ENCODE results near the gene CYFIP1.

DNA sequence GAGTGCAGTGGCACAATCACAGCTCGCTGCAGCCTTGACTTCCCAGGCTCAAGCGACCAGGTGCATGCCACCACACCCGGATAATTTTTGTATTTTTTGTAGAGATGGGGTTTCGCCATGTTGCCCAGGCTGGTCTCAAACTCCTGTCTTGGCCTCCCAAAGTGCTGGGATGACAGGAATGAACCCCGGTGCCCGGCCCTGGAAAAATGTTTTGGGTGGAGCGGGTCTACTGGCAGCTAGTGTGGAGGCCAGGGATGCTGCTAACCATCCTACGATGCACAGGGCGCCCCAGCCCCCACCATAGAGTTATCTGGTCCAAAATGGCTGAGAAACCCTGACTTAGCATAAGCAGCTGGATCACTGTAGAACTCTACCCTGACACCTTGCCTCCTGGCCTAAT lies 106.3 kb downstream of the CYFIP1 start:
- TF ChIP-seq SRF (IDR thresholded peaks at IDR 0.05; ENCODE audit: low read depth in 2 of 2, low read length in 2 of 2) (no peak), IKZF1 (conservative IDR thresholded peaks at IDR 0.05) (no peak)
- TF ChIP-seq, protein P1, sequence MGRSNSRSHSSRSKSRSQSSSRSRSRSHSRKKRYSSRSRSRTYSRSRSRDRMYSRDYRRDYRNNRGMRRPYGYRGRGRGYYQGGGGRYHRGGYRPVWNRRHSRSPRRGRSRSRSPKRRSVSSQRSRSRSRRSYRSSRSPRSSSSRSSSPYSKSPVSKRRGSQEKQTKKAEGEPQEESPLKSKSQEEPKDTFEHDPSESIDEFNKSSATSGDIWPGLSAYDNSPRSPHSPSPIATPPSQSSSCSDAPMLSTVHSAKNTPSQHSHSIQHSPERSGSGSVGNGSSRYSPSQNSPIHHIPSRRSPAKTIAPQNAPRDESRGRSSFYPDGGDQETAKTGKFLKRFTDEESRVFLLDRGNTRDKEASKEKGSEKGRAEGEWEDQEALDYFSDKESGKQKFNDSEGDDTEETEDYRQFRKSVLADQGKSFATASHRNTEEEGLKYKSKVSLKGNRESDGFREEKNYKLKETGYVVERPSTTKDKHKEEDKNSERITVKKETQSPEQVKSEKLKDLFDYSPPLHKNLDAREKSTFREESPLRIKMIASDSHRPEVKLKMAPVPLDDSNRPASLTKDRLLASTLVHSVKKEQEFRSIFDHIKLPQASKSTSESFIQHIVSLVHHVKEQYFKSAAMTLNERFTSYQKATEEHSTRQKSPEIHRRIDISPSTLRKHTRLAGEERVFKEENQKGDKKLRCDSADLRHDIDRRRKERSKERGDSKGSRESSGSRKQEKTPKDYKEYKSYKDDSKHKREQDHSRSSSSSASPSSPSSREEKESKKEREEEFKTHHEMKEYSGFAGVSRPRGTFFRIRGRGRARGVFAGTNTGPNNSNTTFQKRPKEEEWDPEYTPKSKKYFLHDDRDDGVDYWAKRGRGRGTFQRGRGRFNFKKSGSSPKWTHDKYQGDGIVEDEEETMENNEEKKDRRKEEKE (IDR thresholded peaks at IDR 0.05), result no peak
- TF ChIP-seq, protein P2, sequence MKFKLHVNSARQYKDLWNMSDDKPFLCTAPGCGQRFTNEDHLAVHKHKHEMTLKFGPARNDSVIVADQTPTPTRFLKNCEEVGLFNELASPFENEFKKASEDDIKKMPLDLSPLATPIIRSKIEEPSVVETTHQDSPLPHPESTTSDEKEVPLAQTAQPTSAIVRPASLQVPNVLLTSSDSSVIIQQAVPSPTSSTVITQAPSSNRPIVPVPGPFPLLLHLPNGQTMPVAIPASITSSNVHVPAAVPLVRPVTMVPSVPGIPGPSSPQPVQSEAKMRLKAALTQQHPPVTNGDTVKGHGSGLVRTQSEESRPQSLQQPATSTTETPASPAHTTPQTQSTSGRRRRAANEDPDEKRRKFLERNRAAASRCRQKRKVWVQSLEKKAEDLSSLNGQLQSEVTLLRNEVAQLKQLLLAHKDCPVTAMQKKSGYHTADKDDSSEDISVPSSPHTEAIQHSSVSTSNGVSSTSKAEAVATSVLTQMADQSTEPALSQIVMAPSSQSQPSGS (IDR thresholded peaks at IDR 0.05; ENCODE audit: low read length), result no peak
- TF ChIP-seq, protein P3, sequence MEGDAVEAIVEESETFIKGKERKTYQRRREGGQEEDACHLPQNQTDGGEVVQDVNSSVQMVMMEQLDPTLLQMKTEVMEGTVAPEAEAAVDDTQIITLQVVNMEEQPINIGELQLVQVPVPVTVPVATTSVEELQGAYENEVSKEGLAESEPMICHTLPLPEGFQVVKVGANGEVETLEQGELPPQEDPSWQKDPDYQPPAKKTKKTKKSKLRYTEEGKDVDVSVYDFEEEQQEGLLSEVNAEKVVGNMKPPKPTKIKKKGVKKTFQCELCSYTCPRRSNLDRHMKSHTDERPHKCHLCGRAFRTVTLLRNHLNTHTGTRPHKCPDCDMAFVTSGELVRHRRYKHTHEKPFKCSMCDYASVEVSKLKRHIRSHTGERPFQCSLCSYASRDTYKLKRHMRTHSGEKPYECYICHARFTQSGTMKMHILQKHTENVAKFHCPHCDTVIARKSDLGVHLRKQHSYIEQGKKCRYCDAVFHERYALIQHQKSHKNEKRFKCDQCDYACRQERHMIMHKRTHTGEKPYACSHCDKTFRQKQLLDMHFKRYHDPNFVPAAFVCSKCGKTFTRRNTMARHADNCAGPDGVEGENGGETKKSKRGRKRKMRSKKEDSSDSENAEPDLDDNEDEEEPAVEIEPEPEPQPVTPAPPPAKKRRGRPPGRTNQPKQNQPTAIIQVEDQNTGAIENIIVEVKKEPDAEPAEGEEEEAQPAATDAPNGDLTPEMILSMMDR (IDR thresholded peaks at IDR 0.05 in 2 of 3, conservative IDR thresholded peaks at IDR 0.05 in 1 of 3; ENCODE audit: control insufficient read depth in 2 of 3, extremely low read depth in 1 of 3, insufficient read depth in 1 of 3, low read depth in 3 of 3, low read length in 3 of 3), result no peak

All from GM12878 (cell line).